Uterus (tissue), 4 donors: ENCODE data around the gene C2orf80. TPM values are rescaled to one million over a fixed set of nuclear protein-coding genes. Genes with fewer than 3 reads are reported as not detected.
"Not testable (repeated sequence)": the region's sequence is repeated elsewhere in the genome, so short reads cannot be mapped to it uniquely, and the experiment has no call there.

Experiments used
- DNase-seq, 2 donors: peaks; one replicate each; pipeline ENCODE4 v3.0.0-alpha.2; 2019 to 2020
- H3K27ac ChIP-seq, 2 donors: fragments of 200-600 bp; sonication (generic); 1 replicate in 1 of 2; 2 replicates in 1 of 2; pipeline ENCODE4 v1.5.1; 2016 to 2018
- H3K27me3 ChIP-seq, 2 donors: fragments of 200-600 bp; sonication (generic); one replicate each; pipeline ENCODE4 v1.5.1; 2018 to 2019; ENCODE audit warnings: control low read depth in 1 of 2
- H3K36me3 ChIP-seq, 2 donors: fragments of 200-600 bp; sonication (generic); one replicate each; pipeline ENCODE4 v1.5.1; 2019; ENCODE audit warnings: control low read depth in 1 of 2
- H3K4me1 ChIP-seq, 2 donors: fragments of 200-600 bp; sonication (generic); one replicate each; pipeline ENCODE4 v1.5.1; 2018 to 2019; ENCODE audit warnings: control low read depth in 1 of 2
- H3K4me3 ChIP-seq, 2 donors: fragments of 200-600 bp; sonication (generic); 1 replicate in 1 of 2; 2 replicates in 1 of 2; pipeline ENCODE4 v1.5.1; 2018 to 2019; ENCODE audit warnings: mild to moderate bottlenecking in 1 of 2
- H3K9me3 ChIP-seq, 2 donors: fragments of 200-600 bp; sonication (generic); one replicate each; pipeline ENCODE4 v1.5.1; 2019; ENCODE audit warnings: control low read depth in 1 of 2
- CTCF ChIP-seq, 4 experiments: fragments of 200-600 bp in 2 of 4; fragments of 450-650 bp in 2 of 4; sonication (generic) in 2 of 4; IDR thresholded peaks; one replicate each; pipeline ENCODE4 v1.5.1; 2016 to 2019; ENCODE audit warnings: antibody characterized with exemption in 4 of 4, mild to moderate bottlenecking in 2 of 4, moderate library complexity in 1 of 4
- POLR2A ChIP-seq, 2 donors: fragments of 450-650 bp; IDR thresholded peaks; one replicate each; pipeline ENCODE4 v1.6.1; 2016; ENCODE audit warnings: antibody characterized with exemption in 2 of 2, mild to moderate bottlenecking in 1 of 2, moderate library complexity in 1 of 2
- intact Hi-C: fragments of 100-400 bp; cut with DNase I; formaldehyde crosslinking; loops from one replicate; pipeline ENCODE4 v1.15.1; 2023; ENCODE audit warnings: low total_unique reads
- total RNA-seq, 4 donors: library from RNA; depleted of rRNA in 3 of 4; stranded (reverse); fragments of >200 nt in 3 of 4; gene quantifications; one replicate each; pipeline versions ENCODE4 v1.1.0 to v1.2.4, GENCODE V29; 2014 to 2023
- donor health status: DM: yes; HTN: yes; CAD: no.

C2orf80 gene
- total RNA-seq, 4 donors from 2014 or later = not detected

- Histone ChIP-seq H3K36me3 (no peaks in the 10 kb centered on the region), H3K27ac (no peak overlapping the region), H3K4me1 (no peaks in the 10 kb centered on the region), H3K9me3 (no peaks in the 10 kb centered on the region), H3K4me3 (no peak overlapping the region), H3K27me3 (no peaks in the 10 kb centered on the region)
- TF ChIP-seq CTCF (IDR thresholded peaks at IDR 0.05) (no peak), POLR2A (IDR thresholded peaks at IDR 0.05) (no peak)
- DNase-seq = no peak
- intact Hi-C loops = no loop called here
These were observed 46.7 kb downstream of the C2orf80 start for GRCh38 chr2:208142925-208143799.

GRCh38 chr2:208142240-208142924 is 47.4 kb downstream of the C2orf80 start:
- Histone ChIP-seq H3K4me1 (no peaks in the 10 kb centered on the region), H3K9me3 (no peaks in the 10 kb centered on the region), H3K4me3 (no peak overlapping the region), H3K27me3 (no peaks in the 10 kb centered on the region), H3K27ac (no peak overlapping the region), H3K36me3 (no peaks in the 10 kb centered on the region)
- DNase-seq = no peak
- intact Hi-C loops = no loop called here
- TF ChIP-seq CTCF (IDR thresholded peaks at IDR 0.05) (no peak), POLR2A (IDR thresholded peaks at IDR 0.05) (no peak)

GRCh38 chr2:208139447-208139846 is 50.4 kb downstream of the C2orf80 start:
- no peak overlapping the region for H3K27ac ChIP-seq
- no peak overlapping the region for H3K4me3 ChIP-seq
- no peak for DNase-seq
- TF ChIP-seq CTCF (IDR thresholded peaks at IDR 0.05) = no peak
- TF ChIP-seq POLR2A (IDR thresholded peaks at IDR 0.05) = no peak
- H3K36me3 ChIP-seq = no peaks in the 10 kb centered on the region
- intact Hi-C loops = no loop called here
- no peaks in the 10 kb centered on the region for H3K27me3 ChIP-seq
- H3K9me3 ChIP-seq = no peaks in the 10 kb centered on the region
- no peaks in the 10 kb centered on the region for H3K4me1 ChIP-seq

GRCh38 chr2:208138334-208138733 is 51.5 kb downstream of the C2orf80 start:
- H3K4me3 ChIP-seq, intact Hi-C loops, H3K27ac ChIP-seq, DNase-seq, H3K9me3 ChIP-seq, H3K4me1 ChIP-seq, H3K27me3 ChIP-seq, H3K36me3 ChIP-seq: not testable (repeated sequence)

GRCh38 chr2:208136716-208137094 is 53.1 kb downstream of the C2orf80 start:
- Histone ChIP-seq H3K4me3 (no peak overlapping the region), H3K9me3 (no peaks in the 10 kb centered on the region), H3K27me3 (no peaks in the 10 kb centered on the region), H3K27ac (no peak overlapping the region), H3K4me1 (no peaks in the 10 kb centered on the region), H3K36me3 (no peaks in the 10 kb centered on the region)
- no peak for TF ChIP-seq POLR2A (IDR thresholded peaks at IDR 0.05)
- TF ChIP-seq CTCF (IDR thresholded peaks at IDR 0.05) = no peak
- intact Hi-C loops = no loop called here
- DNase-seq = no peak
